ENCODE results near the gene ATRIP.

The ATRIP gene

DNA sequence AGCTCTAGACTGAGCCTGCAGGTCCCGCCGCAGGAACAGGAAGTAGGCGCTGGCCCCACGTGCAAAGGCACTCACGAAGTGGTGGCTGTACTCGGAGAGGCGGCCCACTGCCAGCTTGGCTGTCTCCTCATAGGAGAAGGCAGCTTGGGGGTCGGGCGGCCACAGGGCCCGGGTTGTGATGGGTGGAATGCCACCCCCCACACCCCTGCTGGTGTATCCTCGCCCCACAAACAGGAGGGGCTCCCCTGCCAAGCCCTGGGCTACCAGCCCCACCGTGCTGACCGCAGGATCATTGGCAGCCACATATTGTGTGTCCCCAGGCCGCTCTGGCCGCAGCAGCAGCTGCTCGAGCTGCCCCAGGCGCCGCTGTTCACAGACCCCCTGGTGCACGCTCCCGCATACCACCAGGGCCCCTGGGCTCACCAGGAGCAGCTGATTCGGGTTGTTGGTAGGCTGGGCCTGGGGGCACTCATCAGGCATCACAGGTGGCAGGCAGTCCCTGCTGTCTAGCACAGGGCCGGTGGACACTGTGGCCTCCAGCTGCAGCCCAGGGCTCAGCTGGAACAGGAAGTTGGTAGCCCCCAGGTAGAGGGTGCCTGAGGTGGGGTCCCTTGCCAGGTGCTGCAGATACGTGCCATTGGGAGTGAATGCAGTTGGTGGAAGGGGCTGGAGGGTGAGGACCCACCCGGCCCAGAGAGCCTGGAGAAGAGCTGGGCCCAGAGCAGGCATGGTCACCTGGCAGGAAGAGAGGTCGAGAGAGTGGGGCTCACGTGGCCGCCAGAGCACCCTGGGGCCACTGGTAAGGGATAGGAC lies 22.4 kb upstream of the ATRIP start:
- DNase-seq (ENCODE audit: low read depth in 2 of 2): no peak

- DNase-seq (ENCODE audit: low read depth in 2 of 2): no peak
Measured at GRCh38 chr3:48425281-48425812, 21.2 kb upstream of the ATRIP start.

- DNase-seq (ENCODE audit: low read depth in 2 of 2): no peak
Measured at GRCh38 chr3:48426401-48426909, 20.1 kb upstream of the ATRIP start.

DNA sequence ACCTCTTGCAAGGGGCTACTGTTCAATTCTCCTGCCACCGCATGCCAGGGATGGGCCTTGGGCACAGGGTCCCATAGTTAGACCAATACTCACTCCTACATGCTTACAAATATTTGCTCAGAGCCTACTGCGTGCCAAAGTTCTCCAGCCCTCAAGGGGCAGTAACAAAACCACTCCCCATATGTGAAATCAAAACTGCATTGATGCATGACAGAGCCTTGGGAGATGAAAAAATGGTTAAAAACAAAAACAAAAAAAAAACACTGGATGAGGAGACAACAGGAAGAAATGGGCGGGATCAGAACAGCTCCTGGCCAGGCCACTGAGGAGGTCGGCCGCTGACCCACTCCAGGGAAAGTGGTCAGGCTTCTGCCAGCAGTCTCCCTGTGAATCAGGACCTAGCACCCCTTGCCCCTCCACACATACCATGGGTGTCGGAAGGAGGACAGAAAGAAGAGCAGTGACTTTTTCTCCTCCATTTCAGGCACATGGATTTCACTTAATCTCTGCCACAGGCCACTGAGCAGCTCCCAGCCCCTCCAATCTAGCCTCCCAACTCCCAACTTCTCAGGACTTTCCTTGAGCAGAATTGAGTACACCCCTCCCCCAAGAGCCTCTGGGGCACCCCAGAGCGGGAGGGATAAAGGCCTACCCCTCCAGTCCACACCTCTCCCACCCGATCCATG lies 19.4 kb upstream of the ATRIP start:
- DNase-seq (ENCODE audit: low read depth in 2 of 2): no peak

DNA sequence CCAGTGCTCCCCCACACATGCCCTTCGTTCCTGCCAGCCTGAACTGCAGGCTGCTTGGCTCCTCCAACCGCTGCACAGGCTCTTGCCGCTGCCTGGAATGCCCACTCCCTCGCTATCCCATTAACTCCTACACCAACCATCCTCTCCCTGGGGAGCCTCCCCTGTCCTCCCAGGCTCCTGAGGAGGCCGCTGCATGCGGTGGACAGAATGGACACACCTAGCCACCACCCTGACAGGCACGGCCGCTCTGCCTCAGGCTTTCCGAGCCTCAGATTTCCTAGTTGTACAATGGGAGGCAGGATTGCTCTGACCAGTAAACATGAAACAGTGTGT lies 18.9 kb upstream of the ATRIP start:
- DNase-seq (ENCODE audit: low read depth in 2 of 2): no peak

DNA sequence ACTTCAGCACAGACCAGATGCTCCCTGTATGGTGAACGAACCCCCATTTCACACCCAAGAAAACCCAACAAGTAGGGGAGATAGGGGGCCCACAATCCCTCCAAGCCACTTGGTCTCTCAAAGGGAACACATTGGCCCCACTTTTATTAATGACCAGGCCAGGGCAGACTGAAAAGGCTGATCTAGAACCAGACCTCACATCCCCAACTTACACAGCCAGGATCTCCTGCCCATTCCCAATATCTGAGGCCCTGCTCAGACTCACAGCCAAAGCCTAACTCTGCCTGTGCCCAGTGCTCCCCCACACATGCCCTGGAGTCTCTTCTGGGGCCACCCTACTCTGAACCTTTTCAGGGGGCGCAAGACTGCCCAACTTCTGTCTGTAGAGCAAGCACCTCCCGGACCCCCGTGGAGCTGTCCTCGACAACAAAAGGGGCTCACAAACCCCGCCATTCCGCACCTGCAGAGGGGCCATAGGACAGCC lies 18.4 kb upstream of the ATRIP start:
- DNase-seq (ENCODE audit: low read depth in 2 of 2): no peak

GRCh38 chr3:48428572-48429316 lies 17.8 kb upstream of the ATRIP start:
- no peak for DNase-seq (ENCODE audit: low read depth in 2 of 2)

- DNase-seq (ENCODE audit: low read depth in 2 of 2): peak in 1 of 2 donors; percentile 30
Measured at GRCh38 chr3:48429317-48429959, 17.1 kb upstream of the ATRIP start.

- DNase-seq (ENCODE audit: low read depth in 2 of 2): no peak
Measured at GRCh38 chr3:48429960-48430707, 16.4 kb upstream of the ATRIP start, which contains the start of gene PLXNB1. TSS of gene PLXNB1 (minus strand) at chr3:48430086. CDS start at chr3:48424611, 5,475 bp downstream.

DNA sequence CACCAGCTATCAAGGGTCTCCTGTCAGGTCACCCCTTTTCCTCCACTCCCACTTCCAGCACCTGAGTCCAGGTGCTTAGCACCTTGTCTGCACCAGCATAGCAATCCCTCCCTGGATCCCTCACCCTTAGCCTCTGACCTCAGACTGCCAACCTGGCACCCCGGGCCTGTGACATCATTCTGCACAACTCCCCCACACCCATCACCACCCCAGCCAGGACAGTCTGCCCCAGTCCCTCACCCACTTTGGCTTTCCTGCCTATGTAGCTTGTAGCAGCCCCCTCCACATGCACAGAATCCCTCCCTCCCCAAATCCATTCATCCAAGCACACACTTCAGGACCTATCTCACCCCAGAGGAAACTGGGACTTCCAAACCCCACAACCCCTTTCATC lies 15.8 kb upstream of the ATRIP start:
- no peak for DNase-seq (ENCODE audit: low read depth in 2 of 2)

GRCh38 chr3:48431224-48432029 lies 15.1 kb upstream of the ATRIP start:
- no peak for DNase-seq (ENCODE audit: low read depth in 2 of 2)

DNA sequence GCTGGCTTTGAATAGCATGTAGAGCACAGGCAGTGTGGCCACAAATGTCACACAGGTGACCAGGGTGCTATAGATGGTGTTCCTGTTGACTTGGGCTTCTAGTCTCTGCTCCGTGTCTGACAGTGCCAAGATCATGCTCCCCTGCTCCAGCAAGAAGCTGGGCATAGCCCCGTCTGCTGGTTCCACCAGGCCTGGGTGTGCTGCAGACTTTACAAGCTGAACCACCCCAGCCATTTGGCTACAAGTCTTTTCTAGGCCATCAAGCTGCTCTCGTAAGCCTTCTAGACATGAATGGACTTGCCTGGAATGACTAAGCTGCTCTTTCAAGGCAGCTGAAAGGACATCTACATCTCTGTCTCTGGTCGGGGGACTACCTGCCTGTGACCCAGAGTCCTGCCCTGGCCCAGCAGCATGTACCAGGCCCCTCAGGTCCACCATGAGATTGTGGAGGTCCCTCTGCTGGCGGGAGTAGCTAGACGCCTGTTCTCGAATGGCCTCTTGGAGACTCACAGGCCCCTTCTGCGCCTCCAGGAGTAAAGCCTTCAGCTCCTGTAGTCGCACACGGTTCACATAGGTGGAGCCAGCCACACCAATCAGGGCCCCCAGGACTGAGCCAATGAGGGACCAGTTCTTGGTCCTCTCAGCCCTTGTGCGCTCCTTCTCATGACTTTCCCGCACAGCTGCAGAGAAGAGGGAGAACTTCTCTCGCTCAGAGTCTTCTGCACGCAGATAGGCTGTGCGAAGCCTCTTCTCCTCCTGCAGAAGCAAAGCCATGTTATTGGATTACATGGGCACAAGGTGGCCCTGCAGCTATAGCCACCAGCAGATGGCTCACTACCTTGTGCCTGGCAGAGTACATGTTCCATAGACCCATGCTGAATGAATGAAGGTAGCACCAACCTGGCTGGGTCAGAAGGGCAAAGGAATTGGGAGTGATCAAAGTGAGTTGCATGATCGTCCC lies 13.8 kb upstream of the ATRIP start:
- DNase-seq (ENCODE audit: low read depth in 2 of 2): no peak

DNA sequence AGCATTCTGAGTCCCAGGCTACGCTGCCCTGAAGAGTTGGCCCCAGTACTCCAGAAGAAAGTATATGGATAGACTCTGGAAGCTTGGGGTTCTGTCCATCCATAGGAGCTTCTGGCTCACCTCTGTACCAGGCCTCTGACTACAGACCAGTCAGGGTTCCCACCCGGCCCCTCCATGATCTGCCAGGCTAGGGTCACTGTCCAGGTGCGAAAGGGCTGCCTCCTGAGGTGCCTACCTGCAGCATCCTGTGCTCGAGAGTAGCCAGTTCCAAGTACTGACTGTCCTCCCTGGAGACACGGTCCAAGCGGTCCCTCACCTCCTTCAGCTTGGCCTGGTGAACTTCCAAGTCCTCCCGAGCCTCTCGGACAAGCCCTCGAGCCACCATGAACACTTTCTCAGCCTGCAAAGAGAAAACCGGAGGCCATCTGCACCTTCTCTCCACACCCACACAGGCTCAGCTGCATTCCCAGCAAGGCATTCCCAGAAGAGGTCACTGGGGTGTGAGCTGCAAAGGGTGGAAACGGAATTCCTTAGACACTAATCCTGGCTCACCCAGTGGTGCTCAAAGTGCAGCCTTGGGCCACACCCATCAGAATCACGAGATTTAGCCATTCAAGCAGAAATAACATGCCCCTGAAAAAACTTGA lies 12.9 kb upstream of the ATRIP start:
- DNase-seq (ENCODE audit: low read depth in 2 of 2): no peak

DNA sequence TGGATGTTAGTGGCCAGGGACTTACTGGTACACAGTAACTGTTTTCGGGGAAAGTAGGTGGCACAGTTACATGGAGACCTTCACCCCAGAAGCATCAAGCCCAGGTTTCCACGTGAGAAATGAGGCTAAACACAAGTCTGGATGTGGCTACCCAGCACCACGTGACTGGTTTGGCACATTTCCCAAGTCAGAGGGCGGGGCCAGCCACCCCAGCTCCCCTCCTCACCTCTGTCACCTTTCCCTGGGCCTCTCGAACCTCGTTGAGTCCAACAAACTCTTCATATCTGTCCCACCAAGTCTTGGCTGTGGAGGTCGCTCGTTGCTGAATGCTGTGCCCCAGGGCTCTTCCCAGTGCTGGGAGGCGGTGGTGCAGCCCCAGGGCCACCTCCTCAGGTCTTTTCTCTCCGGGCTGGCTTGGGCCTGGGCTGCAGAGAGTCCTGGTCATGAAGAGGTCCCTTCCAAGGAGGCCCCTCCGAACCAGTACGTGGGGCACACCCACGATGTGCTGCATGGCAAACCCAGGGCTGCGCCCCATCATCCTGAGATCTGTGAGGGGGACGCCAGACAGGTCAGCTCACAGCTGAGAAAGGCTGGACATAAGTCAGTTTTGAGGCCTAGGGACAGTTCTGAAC lies 11.8 kb upstream of the ATRIP start:
- DNase-seq (ENCODE audit: low read depth in 2 of 2): no peak

GRCh38 chr3:48435223-48435595 lies 11.3 kb upstream of the ATRIP start:
- no peak for DNase-seq (ENCODE audit: low read depth in 2 of 2)

DNA sequence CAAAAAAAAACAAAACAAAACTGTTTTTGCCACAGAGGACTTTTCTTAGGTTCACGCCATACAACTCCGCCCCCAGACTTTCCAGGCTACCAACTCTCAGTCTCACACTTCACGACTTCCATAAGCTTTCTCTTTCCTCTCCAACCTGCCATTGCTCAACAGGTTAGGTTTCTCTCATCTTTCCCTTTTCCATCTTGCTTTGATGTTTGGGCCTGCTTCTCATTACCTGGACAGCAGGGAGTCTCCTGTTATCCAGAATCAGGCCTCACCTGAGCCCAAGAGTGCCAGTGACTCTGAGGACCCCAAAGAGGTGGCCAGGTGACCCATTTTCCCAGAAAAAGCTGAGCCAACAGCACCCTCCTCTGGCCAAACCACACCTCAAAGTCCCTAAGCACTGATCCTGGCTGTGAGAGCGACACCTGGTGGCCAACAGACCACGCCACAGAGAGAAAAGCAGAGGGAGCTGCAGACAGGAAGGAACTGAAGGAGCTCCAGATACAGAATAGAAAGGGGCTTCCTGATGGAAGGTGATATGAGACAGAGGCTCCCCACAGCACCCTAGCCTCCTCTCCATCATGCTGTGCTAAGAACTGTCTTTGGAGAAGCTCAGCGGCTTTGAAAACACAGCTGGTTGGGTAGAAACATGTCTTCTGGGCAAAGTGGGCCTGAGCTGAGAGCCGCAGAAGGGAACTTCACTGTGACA lies 10.6 kb upstream of the ATRIP start:
- peak; percentile 69 to 72 for DNase-seq (ENCODE audit: low read depth in 2 of 2)

DNA sequence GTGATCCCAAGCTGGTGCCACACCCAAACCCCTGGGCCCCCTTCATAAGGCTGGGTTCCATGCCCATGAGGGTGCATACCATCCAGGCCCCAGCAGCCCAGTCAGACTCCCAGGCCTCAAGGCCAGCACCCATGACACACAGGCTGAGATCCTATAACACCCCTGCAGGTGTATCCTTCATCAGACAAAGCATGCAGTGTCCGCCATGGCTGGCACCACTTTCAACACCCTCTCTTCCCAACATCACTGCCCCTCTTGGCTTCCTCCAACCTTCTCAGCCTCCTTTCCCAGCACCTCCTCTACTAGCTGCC lies 10.1 kb upstream of the ATRIP start:
- no peak for DNase-seq (ENCODE audit: low read depth in 2 of 2)
